RWPE1 (cell line): ENCODE measurements around the gene UVSSA.
A peak's percentile ranks its signal among the peaks of the same experiment; 100 is the strongest.

Source experiments
- CTCF ChIA-PET: fragments of 350-600 bp; sonication (Branson Sonifier 250); formaldehyde crosslinking; extraction: SDS; loops from one replicate; lab custom pipeline; 2021; lab: Yijun Ruan, JAX
- POLR2A ChIA-PET: fragments of 400-600 bp; formaldehyde crosslinking; extraction: SDS; loops from one replicate; lab custom pipeline; 2020; ENCODE audit warnings: antibody characterized with exemption; ENCODE audit not compliant: low non-redundant PET; lab: Yijun Ruan, JAX
- DNase-seq: peaks from one replicate; pipeline ENCODE4 v3.0.0; 2012; ENCODE audit warnings: low spot score
- H3K27ac ChIP-seq: fragments of 450-650 bp; 2 replicates; pipeline ENCODE4 v1.5.1; 2017
- TF ChIP-seq, protein P1 (sequence below): fragments of 450-650 bp; conservative IDR thresholded peaks from 2 replicates; pipeline ENCODE4 v1.5.1; 2017; ENCODE audit warnings: low read depth, mild to moderate bottlenecking

The UVSSA gene

DNA sequence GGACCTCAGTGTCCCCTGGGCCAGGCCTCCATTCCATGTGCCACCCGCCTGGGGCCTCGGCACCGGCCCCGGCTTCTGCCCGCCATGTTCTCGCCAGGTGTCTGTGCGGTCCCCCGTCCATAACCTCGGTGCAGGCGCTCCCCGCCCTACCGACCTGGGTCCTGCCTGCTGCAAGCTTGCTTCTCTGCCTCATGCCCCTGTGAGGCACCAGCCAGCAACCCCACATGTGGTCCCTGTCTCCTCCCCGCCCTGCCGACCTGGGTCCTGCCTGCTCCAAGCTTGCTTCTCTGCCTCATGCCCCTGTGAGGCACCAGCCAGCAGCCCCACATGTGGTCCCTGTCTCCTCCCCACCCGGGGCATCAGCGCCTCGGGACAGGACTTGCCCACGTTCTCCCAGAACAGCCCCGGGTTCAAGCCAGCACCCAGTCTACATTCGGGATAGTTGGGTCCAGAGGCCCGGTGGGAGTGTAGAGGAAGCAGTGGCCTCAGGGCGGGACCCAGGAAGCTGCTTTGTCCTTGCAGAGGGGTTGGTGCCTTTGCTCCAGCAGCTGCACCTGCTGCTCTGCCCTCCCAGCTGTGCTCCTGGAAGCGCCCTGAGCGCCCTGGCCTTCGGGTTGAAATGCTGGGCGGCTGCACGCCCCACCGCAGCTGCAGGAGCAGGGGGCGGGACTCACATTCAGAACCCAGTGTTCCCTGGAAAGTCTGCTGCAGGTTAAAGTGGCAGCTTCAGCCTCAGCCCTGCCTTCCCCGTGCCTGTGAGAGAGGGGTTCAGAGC is 20.1 kb upstream of the UVSSA start:
- CTCF ChIA-PET, result no interaction called here
- TF ChIP-seq, protein P1, sequence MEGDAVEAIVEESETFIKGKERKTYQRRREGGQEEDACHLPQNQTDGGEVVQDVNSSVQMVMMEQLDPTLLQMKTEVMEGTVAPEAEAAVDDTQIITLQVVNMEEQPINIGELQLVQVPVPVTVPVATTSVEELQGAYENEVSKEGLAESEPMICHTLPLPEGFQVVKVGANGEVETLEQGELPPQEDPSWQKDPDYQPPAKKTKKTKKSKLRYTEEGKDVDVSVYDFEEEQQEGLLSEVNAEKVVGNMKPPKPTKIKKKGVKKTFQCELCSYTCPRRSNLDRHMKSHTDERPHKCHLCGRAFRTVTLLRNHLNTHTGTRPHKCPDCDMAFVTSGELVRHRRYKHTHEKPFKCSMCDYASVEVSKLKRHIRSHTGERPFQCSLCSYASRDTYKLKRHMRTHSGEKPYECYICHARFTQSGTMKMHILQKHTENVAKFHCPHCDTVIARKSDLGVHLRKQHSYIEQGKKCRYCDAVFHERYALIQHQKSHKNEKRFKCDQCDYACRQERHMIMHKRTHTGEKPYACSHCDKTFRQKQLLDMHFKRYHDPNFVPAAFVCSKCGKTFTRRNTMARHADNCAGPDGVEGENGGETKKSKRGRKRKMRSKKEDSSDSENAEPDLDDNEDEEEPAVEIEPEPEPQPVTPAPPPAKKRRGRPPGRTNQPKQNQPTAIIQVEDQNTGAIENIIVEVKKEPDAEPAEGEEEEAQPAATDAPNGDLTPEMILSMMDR, result no peak
- no peak for DNase-seq
- H3K27ac ChIP-seq, result 0 out of 2 replicates have a peak overlapping the region, but pooled peaks have one; percentile 80
- POLR2A ChIA-PET, result no interaction called here

DNA sequence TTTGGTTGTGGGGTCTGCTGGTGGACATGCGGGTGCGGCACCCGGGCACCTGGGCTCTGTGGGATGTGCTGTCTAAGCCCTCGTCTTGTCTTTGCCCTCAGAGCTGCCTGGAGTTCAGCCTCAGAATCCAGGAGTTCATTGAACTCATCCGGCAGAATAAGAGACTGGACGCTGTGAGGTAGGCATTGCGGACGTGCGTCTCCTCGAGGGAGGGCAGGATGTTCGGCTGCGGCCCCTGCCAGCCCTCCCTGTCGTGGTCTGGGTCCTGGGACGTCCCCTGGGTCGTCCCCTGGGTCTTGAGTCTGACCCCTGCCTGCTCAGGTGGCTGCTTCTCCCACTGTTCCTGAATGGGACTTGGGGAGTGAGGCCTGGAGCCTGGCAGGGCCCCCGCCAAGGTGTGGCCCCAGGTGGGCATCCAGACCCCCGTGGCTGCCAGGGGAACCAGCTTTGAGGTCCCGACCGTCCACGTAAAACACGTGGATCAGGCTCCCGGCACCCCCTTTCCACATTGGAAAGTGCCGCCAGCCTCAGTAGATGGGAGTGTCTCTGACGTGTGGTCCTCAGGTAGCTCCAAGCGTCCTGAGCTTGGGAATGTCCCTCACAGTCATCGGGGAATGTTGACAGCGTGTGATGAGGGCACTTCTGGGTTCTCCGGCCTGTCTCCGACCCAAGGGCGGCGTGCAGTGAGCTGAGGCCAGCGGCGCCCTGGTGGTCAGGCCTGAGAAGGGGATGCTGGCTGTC is 19.3 kb upstream of the UVSSA start:
- no peak for DNase-seq
- ChIA-PET POLR2A (no interaction called here), CTCF (no interaction called here)
- TF ChIP-seq, protein P1, result no peak
- H3K27ac ChIP-seq, result no peak overlapping the region

DNA sequence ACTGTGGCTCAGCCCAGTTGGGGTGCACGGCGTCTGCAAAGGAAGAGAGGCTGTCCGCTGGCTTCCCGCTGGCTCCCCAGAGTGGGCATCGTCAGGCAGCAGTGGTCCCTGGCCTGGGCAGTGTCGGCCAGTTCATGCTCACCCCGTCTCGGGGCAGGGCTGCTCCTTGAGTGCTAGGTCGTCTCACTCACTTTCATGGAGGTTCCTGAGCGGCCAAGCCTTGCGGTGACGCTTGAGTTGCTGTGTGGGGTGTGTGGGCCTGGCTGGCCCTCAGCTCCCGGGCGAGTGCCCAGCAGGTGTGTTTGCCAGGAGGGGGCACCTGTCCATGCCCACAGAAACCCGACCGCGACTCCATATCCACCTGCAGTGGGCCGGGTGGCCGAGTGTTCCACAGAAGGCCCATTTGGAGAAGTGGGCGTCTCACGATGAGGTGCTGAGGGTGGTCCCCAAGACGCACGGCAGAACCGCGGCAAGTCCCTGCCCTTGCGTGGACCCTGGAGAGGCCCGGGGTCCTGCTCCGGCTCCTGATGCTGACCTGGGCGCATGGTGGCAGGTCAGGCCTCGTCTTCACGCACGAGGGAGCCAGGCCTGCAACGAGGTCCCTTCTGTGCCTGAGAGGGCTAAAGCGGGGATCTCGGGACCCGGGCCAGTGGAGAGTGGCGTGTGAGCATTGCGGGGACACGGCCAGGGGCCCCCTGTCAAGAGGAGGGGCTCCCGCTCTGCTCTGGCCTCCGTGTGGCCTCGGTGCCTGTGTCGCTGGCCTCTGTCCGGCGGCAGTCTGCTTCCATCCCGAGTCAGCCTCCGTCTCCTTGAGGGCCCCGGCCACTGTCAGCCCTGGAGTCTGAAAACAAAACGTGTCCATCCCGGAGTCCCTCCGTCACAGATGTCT is 18.5 kb upstream of the UVSSA start:
- H3K27ac ChIP-seq, result peak overlapping the region; percentile 65
- POLR2A ChIA-PET, result no interaction called here
- CTCF ChIA-PET, result no interaction called here
- no peak for DNase-seq
- TF ChIP-seq, protein P1, result no peak

DNA sequence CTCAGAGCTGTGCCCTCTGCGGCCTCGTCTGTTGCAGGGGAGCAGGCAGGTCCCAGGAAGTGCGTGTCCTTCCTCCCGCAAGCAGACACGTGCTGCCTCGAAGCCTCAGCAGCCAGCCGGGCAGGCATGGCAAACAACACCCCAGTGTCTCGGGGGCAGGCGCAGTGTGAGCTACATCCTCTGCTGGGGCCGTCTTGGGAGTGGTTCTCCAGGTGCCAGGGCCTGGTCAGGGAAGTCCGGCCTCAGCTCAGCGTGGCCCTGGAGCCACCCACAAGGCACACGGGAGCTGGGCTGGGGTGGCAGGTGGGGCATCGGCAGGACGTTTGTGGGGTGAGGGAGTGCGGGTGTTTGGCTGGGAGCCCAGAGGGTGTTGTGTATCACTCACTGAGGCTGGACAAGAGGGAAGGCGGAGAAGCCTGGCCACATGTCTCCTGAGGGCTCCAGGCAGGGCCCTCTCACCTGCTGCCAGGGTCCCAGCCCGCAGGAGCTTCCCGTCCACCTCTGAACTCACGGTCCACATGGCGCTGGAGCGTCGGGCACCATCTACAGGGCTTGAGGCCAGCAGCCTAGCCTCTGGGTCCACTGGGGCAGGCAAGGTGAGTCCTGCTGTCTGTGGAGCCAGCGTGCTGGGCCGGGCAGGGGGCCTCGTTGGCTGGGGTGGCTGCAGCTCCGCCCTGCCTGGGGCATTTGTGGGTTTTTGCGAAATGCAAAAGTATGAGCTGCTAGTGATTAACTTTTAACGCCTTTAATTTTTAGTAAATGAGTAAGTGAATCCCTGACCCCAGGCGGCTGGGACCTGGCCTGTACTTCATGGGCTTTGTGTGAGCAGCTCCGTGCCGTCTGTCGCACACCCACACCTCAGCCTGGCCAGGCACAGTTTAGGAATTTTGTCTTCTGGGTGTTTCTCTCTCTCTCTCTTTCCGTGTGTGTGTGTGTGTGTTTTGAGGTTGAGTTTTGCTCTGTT is 17.3 kb upstream of the UVSSA start:
- H3K27ac ChIP-seq, result peak overlapping the region; percentile 65
- TF ChIP-seq, protein P1, result no peak
- ChIA-PET POLR2A (no interaction called here), CTCF (interaction anchor here (0.6 kb wide), 1 partner anchor 19 kb away, joined by 4 read pairs; no protein-coding TSS in a partner anchor)
- DNase-seq, result peak; percentile 64

DNA sequence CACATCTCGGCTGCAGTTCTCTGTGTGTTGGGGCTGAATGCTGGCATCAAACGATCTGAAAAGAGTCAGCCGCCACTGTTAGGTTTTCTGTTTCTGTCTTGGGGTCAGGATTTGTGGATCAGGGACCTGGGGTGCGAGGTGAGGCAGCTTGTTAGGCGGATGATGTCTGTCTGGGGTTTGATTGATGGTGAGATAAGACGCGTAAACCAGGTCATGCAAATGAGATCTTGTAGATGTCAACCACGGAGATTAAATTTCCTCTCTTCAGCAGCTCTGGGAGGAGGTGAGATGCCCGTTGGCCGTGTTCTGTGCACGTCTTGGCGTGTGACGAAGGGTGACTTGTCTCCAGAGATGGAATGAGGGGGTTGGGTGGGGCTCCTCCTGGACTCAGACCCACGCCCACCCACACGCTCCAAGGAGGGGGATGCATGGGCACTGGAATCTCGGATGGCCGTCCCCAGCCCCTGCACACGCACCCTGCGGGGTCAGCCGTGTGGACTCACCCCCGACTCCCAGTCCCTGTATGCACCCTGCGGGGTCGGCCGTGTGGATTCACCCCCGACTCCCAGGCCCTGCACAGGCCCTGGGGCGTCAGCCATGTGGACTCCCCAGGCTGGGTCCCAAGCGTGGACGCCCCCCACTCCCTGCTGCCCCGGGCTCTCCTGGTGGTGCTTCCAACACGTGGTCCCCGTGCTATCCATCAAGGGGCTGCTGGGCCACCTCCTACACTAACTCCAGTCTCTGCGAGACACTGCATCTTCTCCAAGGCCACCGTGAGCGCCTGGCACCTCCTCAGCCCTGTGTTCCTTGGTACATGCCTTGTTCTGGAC is 16.0 kb upstream of the UVSSA start:
- ChIA-PET POLR2A (no interaction called here), CTCF (interaction anchor here (0.6 kb wide), 1 partner anchor 20 kb away, joined by 4 read pairs; no protein-coding TSS in a partner anchor)
- no peak for DNase-seq
- peak overlapping the region; percentile 65 for H3K27ac ChIP-seq
- TF ChIP-seq, protein P1, result no peak
